CD4-positive, alpha-beta T cell treated with Interleukin-4 for 4 hours (primary cell): Measurements from ENCODE around the gene DHX40.
"Not testable (repeated sequence)": the region's sequence is repeated elsewhere in the genome, so short reads cannot be mapped to it uniquely, and the experiment has no call there.

Experiments used
- DNase-seq: peaks from one replicate; pipeline ENCODE4 v3.0.0-alpha.2; 2020

DHX40 gene

GRCh38 chr17:59565171-59565958 lies at the start of gene DHX40:
Gene DHX40 (plus strand): TSS chr17:59565610. CDS start chr17:59565672, 62 bp downstream.
- DNase-seq, result peak; percentile 92

- DNase-seq, result no peak
Observed at GRCh38 chr17:59516451-59516850, 49.0 kb upstream of the DHX40 start.

- no peak for DNase-seq
Observed at GRCh38 chr17:59519132-59519531, 46.3 kb upstream of the DHX40 start.

GRCh38 chr17:59520251-59520650 lies 45.2 kb upstream of the DHX40 start:
- DNase-seq, result no peak

- peak; percentile 43 for DNase-seq
Observed at GRCh38 chr17:59521465-59522126, 43.8 kb upstream of the DHX40 start.

GRCh38 chr17:59524930-59525329 lies 40.5 kb upstream of the DHX40 start:
- not testable (repeated sequence) for DNase-seq

GRCh38 chr17:59525668-59526067 lies 39.7 kb upstream of the DHX40 start:
- DNase-seq, result no peak

GRCh38 chr17:59526451-59526850 lies 39.0 kb upstream of the DHX40 start:
- DNase-seq, result no peak

- DNase-seq, result no peak
Observed at GRCh38 chr17:59527325-59527917, 38.0 kb upstream of the DHX40 start.

- DNase-seq, result no peak
Observed at GRCh38 chr17:59527931-59528330, 37.5 kb upstream of the DHX40 start.

- DNase-seq, result no peak
Observed at GRCh38 chr17:59530531-59530930, 34.9 kb upstream of the DHX40 start.

- no peak for DNase-seq
Observed at GRCh38 chr17:59533694-59534093, 31.7 kb upstream of the DHX40 start.

GRCh38 chr17:59534583-59534982 lies 30.8 kb upstream of the DHX40 start:
- no peak for DNase-seq

- DNase-seq, result no peak
Observed at GRCh38 chr17:59538195-59538909, 27.1 kb upstream of the DHX40 start.

- no peak for DNase-seq
Observed at GRCh38 chr17:59542960-59543635, 22.3 kb upstream of the DHX40 start.

GRCh38 chr17:59545942-59546341 lies 19.5 kb upstream of the DHX40 start:
- DNase-seq, result no peak

- DNase-seq, result no peak
Observed at GRCh38 chr17:59547131-59547915, 18.1 kb upstream of the DHX40 start.

- DNase-seq, result not testable (repeated sequence)
Observed at GRCh38 chr17:59548985-59549384, 16.4 kb upstream of the DHX40 start.

- DNase-seq, result no peak
Observed at GRCh38 chr17:59550703-59551102, 14.7 kb upstream of the DHX40 start.

- DNase-seq, result no peak
Observed at GRCh38 chr17:59558039-59558438, 7.4 kb upstream of the DHX40 start.

- no peak for DNase-seq
Observed at GRCh38 chr17:59558953-59559352, 6.5 kb upstream of the DHX40 start.

GRCh38 chr17:59561042-59561441 lies 4.4 kb upstream of the DHX40 start:
- peak; percentile 13 for DNase-seq
